ENCODE measurements around the gene TMPRSS2.

Gene TMPRSS2

DNA sequence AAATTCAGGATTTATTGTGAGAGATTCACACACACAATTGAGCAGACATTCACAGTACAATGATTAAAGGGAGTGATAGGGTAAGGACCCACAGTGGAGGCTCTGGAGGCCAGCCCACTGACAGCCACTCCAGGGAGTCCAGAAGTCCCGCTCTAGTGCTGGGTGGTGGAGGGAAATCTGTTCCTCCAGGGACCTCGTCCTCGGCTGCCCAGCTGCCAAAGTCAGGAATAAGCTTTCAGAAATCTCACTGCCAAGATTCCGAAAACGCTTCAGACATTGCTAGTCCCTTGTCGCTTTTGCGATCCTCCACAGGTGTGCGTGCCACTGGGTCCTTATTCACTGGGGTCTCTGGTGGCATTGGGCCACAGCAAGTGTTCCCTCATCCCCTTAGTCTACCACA is 79.6 kb downstream of the TMPRSS2 start:
- ChIA-PET POLR2A (no interaction called here), CTCF (no interaction called here)
- TF ChIP-seq EGR2 (tag by site-specific recombination; IDR thresholded peaks at IDR 0.05; ENCODE audit: low read depth) (no peak), ZBTB20 (tag by site-specific recombination; IDR thresholded peaks at IDR 0.05) (no peak), YY1 (tag by site-specific recombination; IDR thresholded peaks at IDR 0.05) (no peak), ZNF521 (tag by site-specific recombination; IDR thresholded peaks at IDR 0.05) (no peak), ZNF423 (tag by site-specific recombination; IDR thresholded peaks at IDR 0.05) (no peak), BCL11A (tag by site-specific recombination; IDR thresholded peaks at IDR 0.05; ENCODE audit: low read depth) (no peak), RBAK (tag by site-specific recombination; IDR thresholded peaks at IDR 0.05) (no peak), ZNF473 (tag by site-specific recombination; IDR thresholded peaks at IDR 0.05) (no peak), ZNF677 (tag by site-specific recombination; IDR thresholded peaks at IDR 0.05) (no peak), SCRT1 (tag by site-specific recombination; IDR thresholded peaks at IDR 0.05; ENCODE audit: borderline replicate concordance) (no peak), ZNF654 (tag by site-specific recombination; IDR thresholded peaks at IDR 0.05; ENCODE audit: low read depth) (no peak), IKZF3 (tag by site-specific recombination; IDR thresholded peaks at IDR 0.05) (no peak)
- TF ChIP-seq, protein P1, sequence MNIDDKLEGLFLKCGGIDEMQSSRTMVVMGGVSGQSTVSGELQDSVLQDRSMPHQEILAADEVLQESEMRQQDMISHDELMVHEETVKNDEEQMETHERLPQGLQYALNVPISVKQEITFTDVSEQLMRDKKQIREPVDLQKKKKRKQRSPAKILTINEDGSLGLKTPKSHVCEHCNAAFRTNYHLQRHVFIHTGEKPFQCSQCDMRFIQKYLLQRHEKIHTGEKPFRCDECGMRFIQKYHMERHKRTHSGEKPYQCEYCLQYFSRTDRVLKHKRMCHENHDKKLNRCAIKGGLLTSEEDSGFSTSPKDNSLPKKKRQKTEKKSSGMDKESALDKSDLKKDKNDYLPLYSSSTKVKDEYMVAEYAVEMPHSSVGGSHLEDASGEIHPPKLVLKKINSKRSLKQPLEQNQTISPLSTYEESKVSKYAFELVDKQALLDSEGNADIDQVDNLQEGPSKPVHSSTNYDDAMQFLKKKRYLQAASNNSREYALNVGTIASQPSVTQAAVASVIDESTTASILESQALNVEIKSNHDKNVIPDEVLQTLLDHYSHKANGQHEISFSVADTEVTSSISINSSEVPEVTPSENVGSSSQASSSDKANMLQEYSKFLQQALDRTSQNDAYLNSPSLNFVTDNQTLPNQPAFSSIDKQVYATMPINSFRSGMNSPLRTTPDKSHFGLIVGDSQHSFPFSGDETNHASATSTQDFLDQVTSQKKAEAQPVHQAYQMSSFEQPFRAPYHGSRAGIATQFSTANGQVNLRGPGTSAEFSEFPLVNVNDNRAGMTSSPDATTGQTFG (tag by site-specific recombination; IDR thresholded peaks at IDR 0.05; ENCODE audit: borderline replicate concordance) = no peak
- H3K9me3 ChIP-seq (ENCODE audit: control insufficient read depth, insufficient read depth, low read depth, low read length) = no peaks in the 10 kb centered on the region
- no peak overlapping the region for H3K4me3 ChIP-seq (ENCODE audit: low read depth, low read length)
- no peaks in the 10 kb centered on the region for H3K4me1 ChIP-seq (ENCODE audit: control insufficient read depth, insufficient read depth, low read length)
- no peak overlapping the region for H3K27ac ChIP-seq (ENCODE audit: extremely low read depth, low read depth, low read length)
- H3K36me3 ChIP-seq (ENCODE audit: control insufficient read depth in 2 of 2, insufficient read depth in 1 of 2, low read length in 2 of 2) = no peaks in the 10 kb centered on the region

DNA sequence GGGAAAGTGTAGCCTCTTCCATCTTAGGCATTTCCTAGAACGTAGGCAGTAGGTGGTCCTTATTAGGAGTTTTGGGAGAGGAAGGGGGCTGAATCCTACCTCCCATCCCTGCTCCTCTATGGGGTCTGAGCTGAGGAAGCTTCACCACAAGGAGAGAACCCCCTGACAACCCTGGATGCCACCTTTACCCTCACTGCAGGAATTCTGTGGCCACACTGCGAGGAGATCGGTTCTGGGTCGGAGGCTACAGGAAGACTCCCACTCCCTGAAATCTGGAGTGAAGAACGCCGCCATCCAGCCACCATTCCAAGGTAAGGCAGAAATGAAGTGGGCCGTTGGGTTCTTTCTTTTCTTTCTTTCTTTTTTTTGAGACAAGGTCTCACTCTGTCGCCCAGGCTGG is 80.4 kb downstream of the TMPRSS2 start:
- H3K36me3 ChIP-seq (ENCODE audit: control insufficient read depth in 2 of 2, insufficient read depth in 1 of 2, low read length in 2 of 2) = no peaks in the 10 kb centered on the region
- POLR2A ChIA-PET = no interaction called here
- no peak overlapping the region for H3K27ac ChIP-seq (ENCODE audit: extremely low read depth, low read depth, low read length)
- no peaks in the 10 kb centered on the region for H3K4me1 ChIP-seq (ENCODE audit: control insufficient read depth, insufficient read depth, low read length)
- no peak overlapping the region for H3K4me3 ChIP-seq (ENCODE audit: low read depth, low read length)
- CTCF ChIA-PET = no interaction called here
- H3K9me3 ChIP-seq (ENCODE audit: control insufficient read depth, insufficient read depth, low read depth, low read length) = no peaks in the 10 kb centered on the region
- TF ChIP-seq ZNF670 (tag by site-specific recombination; IDR thresholded peaks at IDR 0.05; ENCODE audit: low read depth) = no peak
- TF ChIP-seq, protein P2, sequence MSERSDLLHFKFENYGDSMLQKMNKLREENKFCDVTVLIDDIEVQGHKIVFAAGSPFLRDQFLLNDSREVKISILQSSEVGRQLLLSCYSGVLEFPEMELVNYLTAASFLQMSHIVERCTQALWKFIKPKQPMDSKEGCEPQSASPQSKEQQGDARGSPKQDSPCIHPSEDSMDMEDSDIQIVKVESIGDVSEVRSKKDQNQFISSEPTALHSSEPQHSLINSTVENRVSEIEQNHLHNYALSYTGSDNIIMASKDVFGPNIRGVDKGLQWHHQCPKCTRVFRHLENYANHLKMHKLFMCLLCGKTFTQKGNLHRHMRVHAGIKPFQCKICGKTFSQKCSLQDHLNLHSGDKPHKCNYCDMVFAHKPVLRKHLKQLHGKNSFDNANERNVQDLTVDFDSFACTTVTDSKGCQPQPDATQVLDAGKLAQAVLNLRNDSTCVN (tag by site-specific recombination; optimal IDR thresholded peaks at IDR 0.05) = no peak
- no peak for TF ChIP-seq ZNF132 (tag by site-specific recombination; IDR thresholded peaks at IDR 0.05; ENCODE audit: borderline replicate concordance)
- TF ChIP-seq GLIS2 (tag by site-specific recombination; IDR thresholded peaks at IDR 0.05) = no peak
- TF ChIP-seq ZNF624 (tag by site-specific recombination; IDR thresholded peaks at IDR 0.05) = no peak
- no peak for TF ChIP-seq ZNF501 (tag by site-specific recombination; IDR thresholded peaks at IDR 0.05)
- no peak for TF ChIP-seq ZNF544 (tag by site-specific recombination; IDR thresholded peaks at IDR 0.05)
- TF ChIP-seq, protein P3, sequence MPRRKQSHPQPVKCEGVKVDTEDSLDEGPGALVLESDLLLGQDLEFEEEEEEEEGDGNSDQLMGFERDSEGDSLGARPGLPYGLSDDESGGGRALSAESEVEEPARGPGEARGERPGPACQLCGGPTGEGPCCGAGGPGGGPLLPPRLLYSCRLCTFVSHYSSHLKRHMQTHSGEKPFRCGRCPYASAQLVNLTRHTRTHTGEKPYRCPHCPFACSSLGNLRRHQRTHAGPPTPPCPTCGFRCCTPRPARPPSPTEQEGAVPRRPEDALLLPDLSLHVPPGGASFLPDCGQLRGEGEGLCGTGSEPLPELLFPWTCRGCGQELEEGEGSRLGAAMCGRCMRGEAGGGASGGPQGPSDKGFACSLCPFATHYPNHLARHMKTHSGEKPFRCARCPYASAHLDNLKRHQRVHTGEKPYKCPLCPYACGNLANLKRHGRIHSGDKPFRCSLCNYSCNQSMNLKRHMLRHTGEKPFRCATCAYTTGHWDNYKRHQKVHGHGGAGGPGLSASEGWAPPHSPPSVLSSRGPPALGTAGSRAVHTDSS (tag by site-specific recombination; IDR thresholded peaks at IDR 0.05) = no peak
- no peak for TF ChIP-seq PRDM1 (tag by site-specific recombination; IDR thresholded peaks at IDR 0.05)
- TF ChIP-seq, protein P4, sequence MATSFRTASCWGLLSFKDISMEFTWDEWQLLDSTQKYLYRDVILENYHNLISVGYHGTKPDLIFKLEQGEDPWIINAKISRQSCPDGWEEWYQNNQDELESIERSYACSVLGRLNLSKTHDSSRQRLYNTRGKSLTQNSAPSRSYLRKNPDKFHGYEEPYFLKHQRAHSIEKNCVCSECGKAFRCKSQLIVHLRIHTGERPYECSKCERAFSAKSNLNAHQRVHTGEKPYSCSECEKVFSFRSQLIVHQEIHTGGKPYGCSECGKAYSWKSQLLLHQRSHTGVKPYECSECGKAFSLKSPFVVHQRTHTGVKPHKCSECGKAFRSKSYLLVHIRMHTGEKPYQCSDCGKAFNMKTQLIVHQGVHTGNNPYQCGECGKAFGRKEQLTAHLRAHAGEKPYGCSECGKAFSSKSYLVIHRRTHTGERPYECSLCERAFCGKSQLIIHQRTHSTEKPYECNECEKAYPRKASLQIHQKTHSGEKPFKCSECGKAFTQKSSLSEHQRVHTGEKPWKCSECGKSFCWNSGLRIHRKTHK (tag by site-specific recombination; IDR thresholded peaks at IDR 0.05) = no peak

Data from HEK293 (cell line).